H1 (cell line): ENCODE data around the gene GADD45GIP1. TPM values are rescaled to one million over a fixed set of nuclear protein-coding genes. Genes with fewer than 3 reads are reported as not detected.

Experiments
- CTCF ChIA-PET: fragments of 300-600 bp; sonication (Branson Sonifier 250); formaldehyde crosslinking; loops from one replicate; lab custom pipeline; 2021; ENCODE audit not compliant: partially characterized antibody; lab: Charles Lee
- POLR2A ChIA-PET: fragments of 300-600 bp; sonication (Branson Sonifier 250); formaldehyde crosslinking; loops from one replicate; lab custom pipeline; 2021; ENCODE audit warnings: inconsistent platforms; ENCODE audit not compliant: partially characterized antibody; lab: Charles Lee
- DNase-seq, 2 experiments: peaks; one replicate each; pipeline versions ENCODE4 v3.0.0 to v3.0.0-alpha.2; 2010 to 2022; ENCODE audit warnings: low spot score in 2 of 2, low read depth in 1 of 2, mixed read lengths in 1 of 2
- FAIRE-seq: peaks from 2 replicates; lab custom pipeline; 2011; peaks lifted over from hg19 to GRCh38; lab: Jason Lieb, UNC
- H2AFZ ChIP-seq: 2 replicates; pipeline ENCODE4 v1.8.1; 2012; ENCODE audit warnings: low read length, inconsistent platforms
- H2AK5ac ChIP-seq: 2 replicates; pipeline ENCODE4 v1.6.1; 2013; ENCODE audit warnings: low read depth, low read length
- H2BK120ac ChIP-seq: replicated peaks from 2 replicates; pipeline ENCODE3; 2013; ENCODE audit warnings: low read depth, low read length, inconsistent platforms
- H2BK12ac ChIP-seq: 2 replicates; pipeline ENCODE4 v1.6.1; 2013; ENCODE audit warnings: low read depth, low read length
- H2BK15ac ChIP-seq: 2 replicates; pipeline ENCODE4 v1.6.1; 2013; ENCODE audit warnings: low read length
- H2BK20ac ChIP-seq: 2 replicates; pipeline ENCODE4 v1.6.1; 2013; ENCODE audit warnings: low read length
- H2BK5ac ChIP-seq: 2 replicates; pipeline ENCODE4 v1.6.1; 2013; ENCODE audit warnings: low read depth, low read length
- H3K14ac ChIP-seq: 2 replicates; pipeline ENCODE4 v1.6.1; 2013; ENCODE audit warnings: inconsistent platforms; ENCODE audit not compliant: insufficient read length
- H3K18ac ChIP-seq: 2 replicates; pipeline ENCODE4 v1.6.1; 2013; ENCODE audit warnings: low read length; ENCODE audit errors: extremely low read depth
- H3K23ac ChIP-seq: 2 replicates; pipeline ENCODE4 v1.6.1; 2013; ENCODE audit warnings: inconsistent platforms; ENCODE audit not compliant: insufficient read length
- H3K23me2 ChIP-seq: 2 replicates; pipeline ENCODE4 v1.6.1; 2013; ENCODE audit warnings: low read depth, low read length
- H3K27ac ChIP-seq: 2 replicates; pipeline ENCODE4 v1.6.1; 2011; ENCODE audit warnings: low read depth, low read length, inconsistent platforms
- H3K27me3 ChIP-seq, 4 experiments: replicated peaks in 1 of 4; 1 replicate in 1 of 4; 2 replicates in 3 of 4; pipeline versions ENCODE4 v1.6.1 to v1.8.1; 2011 to 2013; ENCODE audit warnings: low read length in 3 of 4, mild to moderate bottlenecking in 3 of 4, inconsistent platforms in 2 of 4, mixed read lengths in 2 of 4, moderate library complexity in 1 of 4; ENCODE audit not compliant: control insufficient read depth in 3 of 4, insufficient read depth in 3 of 4; ENCODE audit errors: extremely low read depth in 1 of 4
- H3K36me3 ChIP-seq, 4 experiments: 2 replicates each; pipeline versions ENCODE4 v1.6.1 to v1.8.1; 2011 to 2013; ENCODE audit warnings: mild to moderate bottlenecking in 4 of 4, low read length in 3 of 4, moderate library complexity in 2 of 4, control low read depth in 1 of 4, inconsistent platforms in 1 of 4; ENCODE audit not compliant: insufficient read depth in 4 of 4, control insufficient read depth in 2 of 4
- H3K4ac ChIP-seq: replicated peaks from 2 replicates; pipeline ENCODE3; 2013; ENCODE audit warnings: low read length, low read depth, mixed read lengths, inconsistent platforms; ENCODE audit not compliant: insufficient read length
- H3K4me1 ChIP-seq, 4 experiments: replicated peaks in 1 of 4; 1 replicate in 1 of 4; 2 replicates in 3 of 4; pipeline versions ENCODE4 v1.6.1 to v1.8.1; 2011 to 2013; ENCODE audit warnings: low read length in 3 of 4, inconsistent platforms in 2 of 4, mixed read lengths in 1 of 4; ENCODE audit not compliant: insufficient read depth in 4 of 4, control insufficient read depth in 3 of 4
- H3K4me2 ChIP-seq, 2 experiments: 2 replicates each; pipeline versions ENCODE4 v1.6.1 to v1.8.1; 2011 to 2013; ENCODE audit warnings: low read depth in 2 of 2, low read length in 2 of 2, control low read depth in 1 of 2, inconsistent platforms in 1 of 2, mild to moderate bottlenecking in 1 of 2; ENCODE audit not compliant: insufficient read depth in 1 of 2
- H3K4me3 ChIP-seq, 4 experiments: fragments of 200-600, 300-600 bp in 1 of 4; sonication (generic), shearing (Covaris generic), sonication (Bioruptor Twin) in 1 of 4; 2 replicates each; pipeline versions ENCODE4 v1.5.1 to v1.8.1; 2011 to 2016; ENCODE audit warnings: low read length in 4 of 4, low read depth in 3 of 4, control low read depth in 2 of 4, inconsistent platforms in 2 of 4, mild to moderate bottlenecking in 2 of 4, mixed read lengths in 1 of 4, moderate library complexity in 1 of 4; ENCODE audit not compliant: insufficient read depth in 2 of 4; ENCODE audit errors: extremely low read depth in 1 of 4
- H3K56ac ChIP-seq: replicated peaks from 2 replicates; pipeline ENCODE3; 2013; ENCODE audit warnings: low read depth, mild to moderate bottlenecking, mixed read lengths, low read length, inconsistent platforms; ENCODE audit not compliant: insufficient read length
- H3K79me1 ChIP-seq: 2 replicates; pipeline ENCODE4 v1.6.1; 2013; ENCODE audit warnings: low read depth, low read length, control low read depth
- H3K79me2 ChIP-seq, 2 experiments: 2 replicates each; pipeline versions ENCODE4 v1.6.1 to v1.8.1; 2012 to 2013; ENCODE audit warnings: low read length in 2 of 2, mild to moderate bottlenecking in 2 of 2, inconsistent platforms in 1 of 2; ENCODE audit not compliant: insufficient read depth in 2 of 2, control insufficient read depth in 1 of 2
- H3K9ac ChIP-seq, 4 experiments: replicated peaks in 1 of 4; 1 replicate in 1 of 4; 2 replicates in 3 of 4; pipeline versions ENCODE4 v1.6.1 to v1.8.1; 2011 to 2013; ENCODE audit warnings: low read depth in 3 of 4, low read length in 3 of 4, control low read depth in 2 of 4, mild to moderate bottlenecking in 2 of 4, moderate library complexity in 2 of 4, inconsistent platforms in 1 of 4; ENCODE audit errors: extremely low read depth in 1 of 4
- H3K9me3 ChIP-seq, 2 experiments: 2 replicates each; pipeline versions ENCODE4 v1.6.1 to v1.8.1; 2012 to 2013; ENCODE audit warnings: mild to moderate bottlenecking in 2 of 2, moderate library complexity in 2 of 2, control low read depth in 1 of 2, inconsistent platforms in 1 of 2, low read depth in 1 of 2, low read length in 1 of 2, mixed read lengths in 1 of 2; ENCODE audit not compliant: insufficient read depth in 2 of 2
- H4K20me1 ChIP-seq, 2 experiments: replicated peaks in 1 of 2; 2 replicates each; pipeline versions ENCODE3 to v1.8.1; 2011 to 2013; ENCODE audit warnings: inconsistent platforms in 2 of 2, low read length in 2 of 2, mild to moderate bottlenecking in 1 of 2; ENCODE audit not compliant: insufficient read depth in 2 of 2, control insufficient read depth in 1 of 2
- H4K5ac ChIP-seq: 2 replicates; pipeline ENCODE4 v1.6.1; 2013; ENCODE audit warnings: low read length, low read depth, mixed read lengths, inconsistent platforms; ENCODE audit not compliant: insufficient read length
- H4K8ac ChIP-seq: 2 replicates; pipeline ENCODE4 v1.8.0; 2013; ENCODE audit warnings: mild to moderate bottlenecking, moderate library complexity, low read length, inconsistent platforms; ENCODE audit not compliant: insufficient read depth; ENCODE audit errors: extremely low read depth
- H4K91ac ChIP-seq: replicated peaks from 2 replicates; pipeline ENCODE3; 2013; ENCODE audit warnings: low read length, mixed read lengths, inconsistent platforms; ENCODE audit not compliant: insufficient read length
- CBX8 ChIP-seq: fragments of 300-800, 300-1000 bp; sonication (generic); IDR thresholded peaks from 2 replicates; pipeline ENCODE4 v1.7.1; 2016; ENCODE audit warnings: low read depth, low read length, borderline replicate concordance
- POLR2A ChIP-seq, 2 experiments: IDR thresholded peaks; 1 replicate in 1 of 2; 2 replicates in 1 of 2; pipeline ENCODE4 v1.6.1; 2011; ENCODE audit warnings: low read depth in 2 of 2, low read length in 2 of 2, mild to moderate bottlenecking in 2 of 2; ENCODE audit errors: control extremely low read depth in 1 of 2
- POLR2AphosphoS5 ChIP-seq: IDR thresholded peaks from 2 replicates; pipeline ENCODE4 v1.6.1; 2011; ENCODE audit warnings: low read depth, low read length
- SP1 ChIP-seq: IDR thresholded peaks from 2 replicates; pipeline ENCODE4 v1.6.1; 2011; ENCODE audit warnings: low read depth, low read length
- WGBS, 2 experiments: shearing (Covaris generic) in 1 of 2; methylation state at CpG; one replicate each; pipeline versions ENCODE4 v1.1.6 to v1.1.7; 2013 to 2015; ENCODE audit warnings: low lambda C conversion rate in 2 of 2, mixed read lengths in 2 of 2, inconsistent platforms in 1 of 2, low coverage in 1 of 2, missing lambda C conversion rate in 1 of 2; ENCODE audit not compliant: insufficient replicate concordance in 2 of 2, insufficient coverage in 1 of 2, insufficient read length in 1 of 2; ENCODE audit errors: extremely low coverage in 1 of 2, missing lambda C conversion rate in 1 of 2; 5-methylcytosine and 5-hydroxymethylcytosine counted together
- polyA plus RNA-seq, 7 experiments: library from polyadenylated mRNA; depleted of rRNA in 3 of 7; stranded (reverse) in 5 of 7; unstranded in 2 of 7; fragments of >200 nt in 5 of 7; fragments of 200-250 nt in 2 of 7; gene quantifications; 1 replicate in 5 of 7; 2 replicates in 1 of 7; 4 replicates in 1 of 7; pipeline versions ENCODE4 v1.2.1 to v1.2.3, GENCODE V29; 2011 to 2013; ENCODE audit warnings: missing spikeins in 2 of 7, mixed read lengths in 2 of 7
- total RNA-seq: library from RNA; stranded (reverse); fragmentation: NEBNext Ultra II Directional; extraction: Animal tissue kit (Norgen Biotek cat#: 25700); gene quantifications from 2 replicates; pipeline ENCODE4 v1.2.1, GENCODE V29; 2021

The GADD45GIP1 gene
- total and polyA plus RNA-seq, 2 of the 8 experiments (the other 6 are each of a cell fraction or from before 2014, with no cell fraction given) = 42.2 to 42.6 TPM

DNA sequence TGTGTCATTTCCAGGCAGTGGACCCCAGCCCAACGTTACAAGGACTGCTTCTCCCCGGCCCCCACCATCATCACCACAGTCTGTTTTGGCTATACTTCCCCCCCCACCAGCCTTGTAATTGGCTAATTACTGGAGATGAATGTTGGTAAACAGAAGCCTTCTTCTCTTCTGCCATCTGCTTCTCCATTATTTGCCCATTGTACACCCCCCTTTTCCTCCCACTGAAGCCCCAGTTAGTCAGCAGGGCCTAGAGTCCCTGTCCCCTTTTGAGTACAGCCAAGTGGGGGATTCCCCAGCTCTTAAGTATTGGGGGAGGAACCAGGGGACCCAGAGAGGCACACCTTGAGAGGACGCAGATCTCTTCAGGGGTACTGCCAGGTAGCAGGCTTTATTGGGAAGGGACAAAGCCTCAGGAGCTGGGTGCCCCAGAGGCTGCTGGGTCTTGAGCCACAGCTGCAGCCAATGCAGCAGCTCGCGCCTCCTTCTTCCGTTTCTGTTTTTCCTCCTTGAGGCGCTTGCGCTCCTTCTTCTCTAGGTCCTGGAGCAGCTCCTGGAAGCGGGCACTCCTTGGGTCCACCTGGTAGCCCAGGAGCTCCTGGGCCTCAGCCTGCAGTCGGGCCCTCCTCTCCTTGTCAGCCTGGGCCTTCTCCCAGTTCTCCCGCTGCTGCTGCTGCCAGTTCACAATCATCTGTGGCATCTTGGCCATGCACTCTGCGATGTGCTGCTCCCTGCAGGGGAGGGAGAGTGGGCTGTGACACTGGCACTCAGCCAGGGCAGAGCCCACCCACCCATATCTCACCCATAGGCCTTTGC, 3.0 kb downstream of the GADD45GIP1 start:
- CTCF ChIA-PET = interaction anchor here (1.2 to 6.7 kb wide), 3 partner anchors 9 to 80 kb away, joined by 3 to 62 read pairs (median 3); no protein-coding TSS in a partner anchor
- no peaks in the 10 kb centered on the region for H3K9me3 ChIP-seq
- H2BK12ac ChIP-seq = no peak overlapping the region
- H2BK15ac ChIP-seq = no peak overlapping the region
- no peak overlapping the region for H3K18ac ChIP-seq
- no peak overlapping the region for H4K5ac ChIP-seq
- FAIRE-seq (no peak), DNase-seq (no peak)
- no peak overlapping the region for H2BK120ac ChIP-seq
- H2BK5ac ChIP-seq = no peak overlapping the region
- H3K23ac ChIP-seq = no peak overlapping the region
- POLR2A ChIA-PET = interaction anchor here (0.6 to 8.1 kb wide), 25 partner anchors 7 to 309 kb away, joined by 3 to 71 read pairs (median 4); partner anchors contain the start of genes CALR, FARSA, GCDH and KLF1
- H3K27ac ChIP-seq = no peak overlapping the region; the same call in 1 of the 2 replicates
- TF ChIP-seq SP1 = no peak; the same call in 1 of the 2 replicates
- peak; percentile 8 to 19; a peak in 1 of 3 replicates for TF ChIP-seq POLR2A (IDR thresholded peaks at IDR 0.05; ENCODE audit: control extremely low read depth in 1 of 2, low read depth in 2 of 2, low read length in 2 of 2)
- no peak for TF ChIP-seq CBX8
- no peak; the same call in 1 of the 2 replicates for TF ChIP-seq POLR2AphosphoS5
- H2AK5ac ChIP-seq = no peak overlapping the region
- peaks cover 0 to 9% of the 10 kb centered on the region in 2 experiments for H4K20me1 ChIP-seq
- 89% methylated on average over 12 of the region's 12 CpGs; no CpG with 5 or more reads in 1 of the 2 experiments for WGBS, 2 experiments
- peaks cover 4% of the 10 kb centered on the region; the same call in 1 of the 2 replicates for H3K79me1 ChIP-seq
- no peak overlapping the region for H2BK20ac ChIP-seq
- H3K14ac ChIP-seq = no peak overlapping the region
- no peak overlapping the region for H3K9ac ChIP-seq
- no peak overlapping the region for H2AFZ ChIP-seq
- no peak overlapping the region for H3K4me2 ChIP-seq
- peaks cover 12 to 45% (median 18%) of the 10 kb centered on the region in 4 experiments for H3K36me3 ChIP-seq
- no peak overlapping the region for H3K4me3 ChIP-seq
- H3K27me3 ChIP-seq = no peaks in the 10 kb centered on the region
- H4K91ac ChIP-seq = no peak overlapping the region
- H3K4ac ChIP-seq = no peak overlapping the region
- H3K79me2 ChIP-seq = peaks cover 4 to 27% of the 10 kb centered on the region in 2 experiments; a peak in 3 of 4 replicates
- no peak overlapping the region for H4K8ac ChIP-seq
- peaks cover 0 to 4% (median 2%) of the 10 kb centered on the region in 4 experiments; a peak in 3 of 7 replicates for H3K4me1 ChIP-seq
- no peak overlapping the region for H3K56ac ChIP-seq
- peaks cover 6% of the 10 kb centered on the region for H3K23me2 ChIP-seq
